Loucy (cell line): ENCODE measurements around the gene FAXDC2.

ENCODE experiments used
- H2AFZ ChIP-seq: fragments of 200-600 bp; sonication (generic); 2 replicates; pipeline ENCODE4 v1.6.0; 2016; ENCODE audit warnings: antibody characterized with exemption, mild to moderate bottlenecking, low read length, moderate library complexity
- H3F3A ChIP-seq: fragments of 200-600 bp; 2 replicates; pipeline ENCODE4 v1.6.0; 2016; ENCODE audit warnings: antibody characterized with exemption, low read depth, mild to moderate bottlenecking
- H3K27me3 ChIP-seq: fragments of 200-600 bp; sonication (generic); 2 replicates; pipeline ENCODE4 v1.6.1; 2014; ENCODE audit warnings: low read length, mild to moderate bottlenecking; ENCODE audit not compliant: insufficient read depth, poor library complexity, severe bottlenecking
- H3K36me3 ChIP-seq: fragments of 200-600 bp; sonication (generic); 2 replicates; pipeline ENCODE4 v1.6.1; 2016; ENCODE audit warnings: low read length; ENCODE audit not compliant: insufficient read depth
- H3K4me1 ChIP-seq: fragments of 200-600 bp; sonication (generic); 2 replicates; pipeline ENCODE4 v1.5.1; 2014; ENCODE audit warnings: low read length, mild to moderate bottlenecking; ENCODE audit not compliant: insufficient read depth, poor library complexity, severe bottlenecking
- H3K4me2 ChIP-seq: fragments of 200-600 bp; sonication (generic); 2 replicates; pipeline ENCODE4 v1.6.0; 2014; ENCODE audit warnings: antibody characterized with exemption, low read length, low read depth, mild to moderate bottlenecking; ENCODE audit not compliant: poor library complexity, severe bottlenecking
- H3K4me3 ChIP-seq: fragments of 200-600 bp; sonication (generic); 2 replicates; pipeline ENCODE4 v1.5.1; 2014; ENCODE audit warnings: low read length, mild to moderate bottlenecking, mixed read lengths; ENCODE audit not compliant: poor library complexity, severe bottlenecking
- H3K79me2 ChIP-seq: fragments of 200-600 bp; sonication (generic); 2 replicates; pipeline ENCODE4 v1.6.1; 2014; ENCODE audit warnings: low read length; ENCODE audit not compliant: insufficient read depth
- H3K9ac ChIP-seq: fragments of 200-600 bp; sonication (generic); 2 replicates; pipeline ENCODE4 v1.6.0; 2014; ENCODE audit warnings: mild to moderate bottlenecking, low read depth, low read length, moderate library complexity; ENCODE audit not compliant: poor library complexity, severe bottlenecking
- H3K9me2 ChIP-seq: fragments of 200-600 bp; sonication (generic); replicated peaks from 2 replicates; pipeline ENCODE4 v1.6.1; 2016; ENCODE audit warnings: low read depth, low read length, mixed read lengths
- H3K9me3 ChIP-seq: fragments of 200-600 bp; sonication (generic); 2 replicates; pipeline ENCODE4 v1.6.1; 2014; ENCODE audit warnings: mild to moderate bottlenecking, antibody characterized with exemption, low read length, low read depth; ENCODE audit not compliant: insufficient read depth
- H4K20me1 ChIP-seq: fragments of 200-600 bp; sonication (generic); 2 replicates; pipeline ENCODE4 v1.6.0; 2014; ENCODE audit warnings: antibody characterized with exemption, low read length, mild to moderate bottlenecking; ENCODE audit not compliant: insufficient read depth, poor library complexity, severe bottlenecking
- CTCF ChIP-seq: fragments of 200-600 bp; sonication (generic); conservative IDR thresholded peaks from 2 replicates; pipeline ENCODE4 v1.5.1; 2014; ENCODE audit warnings: mild to moderate bottlenecking, antibody characterized with exemption, low read length
- EZH2phosphoT487 ChIP-seq: fragments of 200-600 bp; IDR thresholded peaks from 2 replicates; pipeline ENCODE4 v1.6.1; 2018; ENCODE audit warnings: antibody characterized with exemption, mild to moderate bottlenecking, moderate library complexity, borderline replicate concordance

Gene FAXDC2

GRCh38 chr5:154866841-154867240 is 16.4 kb upstream of the FAXDC2 start:
- Histone ChIP-seq H3K36me3 (peaks cover 35% of the 10 kb centered on the region; the same call in 1 of the 2 replicates), H3K4me3 (no peak overlapping the region)
- no peak for TF ChIP-seq CTCF
- no peak for TF ChIP-seq EZH2phosphoT487

GRCh38 chr5:154865466-154866184 is 15.2 kb upstream of the FAXDC2 start:
- no peak for TF ChIP-seq EZH2phosphoT487
- TF ChIP-seq CTCF, result no peak
- H3K27me3 ChIP-seq, result no peaks in the 10 kb centered on the region
- H3F3A ChIP-seq, result no peaks in the 10 kb centered on the region
- no peaks in the 10 kb centered on the region for H3K9me2 ChIP-seq
- no peaks in the 10 kb centered on the region for H3K9me3 ChIP-seq
- H3K4me1 ChIP-seq, result no peaks in the 10 kb centered on the region
- no peak overlapping the region for H3K4me3 ChIP-seq
- peaks cover 34% of the 10 kb centered on the region for H4K20me1 ChIP-seq
- no peak overlapping the region for H3K4me2 ChIP-seq
- peaks cover 27% of the 10 kb centered on the region; the same call in 1 of the 2 replicates for H3K36me3 ChIP-seq
- no peak overlapping the region for H2AFZ ChIP-seq
- H3K79me2 ChIP-seq, result peaks cover 51% of the 10 kb centered on the region
- H3K9ac ChIP-seq, result no peak overlapping the region

More at GRCh38 chr5:154866841-154867240, 16.4 kb upstream of the FAXDC2 start:
- no peaks in the 10 kb centered on the region for H3F3A ChIP-seq
- no peaks in the 10 kb centered on the region for H3K9me2 ChIP-seq
- H3K79me2 ChIP-seq, result peaks cover 38% of the 10 kb centered on the region
- H3K4me1 ChIP-seq, result no peaks in the 10 kb centered on the region
- no peaks in the 10 kb centered on the region for H3K27me3 ChIP-seq
- H2AFZ ChIP-seq, result no peak overlapping the region
- H3K9ac ChIP-seq, result no peak overlapping the region
- H3K4me2 ChIP-seq, result no peak overlapping the region
- no peaks in the 10 kb centered on the region for H3K9me3 ChIP-seq
- peaks cover 25% of the 10 kb centered on the region for H4K20me1 ChIP-seq

GRCh38 chr5:154863291-154864080 is 13.1 kb upstream of the FAXDC2 start:
- TF ChIP-seq EZH2phosphoT487, result no peak
- no peak for TF ChIP-seq CTCF
- Histone ChIP-seq H4K20me1 (peaks cover 52% of the 10 kb centered on the region), H3K4me3 (peak overlapping the region; percentile 32), H3K79me2 (peaks cover 71% of the 10 kb centered on the region), H3K27me3 (no peaks in the 10 kb centered on the region), H3F3A (no peaks in the 10 kb centered on the region), H3K4me1 (no peaks in the 10 kb centered on the region), H3K9me2 (no peaks in the 10 kb centered on the region), H3K9ac (peak overlapping the region; percentile 32), H2AFZ (no peak overlapping the region), H3K9me3 (no peaks in the 10 kb centered on the region), H3K36me3 (peaks cover 22% of the 10 kb centered on the region; the same call in 1 of the 2 replicates), H3K4me2 (peak overlapping the region; percentile 88)
